ENCODE measurements around the gene TMEM238.

TMEM238 gene

DNA sequence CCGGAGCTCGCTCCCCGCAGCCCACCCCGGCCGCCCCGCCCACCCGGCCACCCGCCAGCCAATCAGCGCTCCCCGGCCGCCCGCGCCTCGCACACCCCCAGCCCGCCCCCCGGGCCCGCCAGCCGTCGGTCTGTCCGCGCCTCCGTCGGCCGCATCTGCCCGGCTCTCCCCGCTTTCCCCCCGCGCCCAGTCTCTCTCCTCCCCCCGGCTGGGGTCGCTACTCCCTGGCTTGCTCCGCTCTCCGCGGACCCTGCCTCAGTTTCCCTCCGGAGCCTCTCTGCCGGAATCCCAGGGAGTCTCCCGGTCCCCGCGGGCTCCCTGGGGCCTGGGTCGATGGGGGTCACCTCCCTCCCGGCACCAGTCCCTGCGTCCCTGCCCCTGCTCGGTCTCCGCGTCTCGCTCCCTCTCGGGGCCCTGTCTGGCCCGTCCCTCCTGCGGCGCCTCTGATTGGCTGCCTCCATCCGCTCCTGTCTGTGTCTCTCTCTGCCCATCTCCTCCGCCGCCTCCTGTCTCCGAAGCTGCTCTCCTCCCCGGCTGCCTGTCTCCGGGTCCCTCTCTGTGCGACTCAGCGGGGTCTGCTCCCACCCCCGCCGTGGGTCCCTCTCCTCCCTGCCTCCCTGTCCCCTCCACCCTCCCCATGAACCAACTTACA is 14.3 kb downstream of the TMEM238 start:
- TF ChIP-seq, protein P1, sequence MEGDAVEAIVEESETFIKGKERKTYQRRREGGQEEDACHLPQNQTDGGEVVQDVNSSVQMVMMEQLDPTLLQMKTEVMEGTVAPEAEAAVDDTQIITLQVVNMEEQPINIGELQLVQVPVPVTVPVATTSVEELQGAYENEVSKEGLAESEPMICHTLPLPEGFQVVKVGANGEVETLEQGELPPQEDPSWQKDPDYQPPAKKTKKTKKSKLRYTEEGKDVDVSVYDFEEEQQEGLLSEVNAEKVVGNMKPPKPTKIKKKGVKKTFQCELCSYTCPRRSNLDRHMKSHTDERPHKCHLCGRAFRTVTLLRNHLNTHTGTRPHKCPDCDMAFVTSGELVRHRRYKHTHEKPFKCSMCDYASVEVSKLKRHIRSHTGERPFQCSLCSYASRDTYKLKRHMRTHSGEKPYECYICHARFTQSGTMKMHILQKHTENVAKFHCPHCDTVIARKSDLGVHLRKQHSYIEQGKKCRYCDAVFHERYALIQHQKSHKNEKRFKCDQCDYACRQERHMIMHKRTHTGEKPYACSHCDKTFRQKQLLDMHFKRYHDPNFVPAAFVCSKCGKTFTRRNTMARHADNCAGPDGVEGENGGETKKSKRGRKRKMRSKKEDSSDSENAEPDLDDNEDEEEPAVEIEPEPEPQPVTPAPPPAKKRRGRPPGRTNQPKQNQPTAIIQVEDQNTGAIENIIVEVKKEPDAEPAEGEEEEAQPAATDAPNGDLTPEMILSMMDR (IDR thresholded peaks at IDR 0.05; ENCODE audit: insufficient read depth, low read depth, low read length, missing control alignments) = no peak
- DNase-seq (ENCODE audit: low read depth) = no peak
- H3K4me3 ChIP-seq (ENCODE audit: low read depth, low read length) = no peak overlapping the region

DNA sequence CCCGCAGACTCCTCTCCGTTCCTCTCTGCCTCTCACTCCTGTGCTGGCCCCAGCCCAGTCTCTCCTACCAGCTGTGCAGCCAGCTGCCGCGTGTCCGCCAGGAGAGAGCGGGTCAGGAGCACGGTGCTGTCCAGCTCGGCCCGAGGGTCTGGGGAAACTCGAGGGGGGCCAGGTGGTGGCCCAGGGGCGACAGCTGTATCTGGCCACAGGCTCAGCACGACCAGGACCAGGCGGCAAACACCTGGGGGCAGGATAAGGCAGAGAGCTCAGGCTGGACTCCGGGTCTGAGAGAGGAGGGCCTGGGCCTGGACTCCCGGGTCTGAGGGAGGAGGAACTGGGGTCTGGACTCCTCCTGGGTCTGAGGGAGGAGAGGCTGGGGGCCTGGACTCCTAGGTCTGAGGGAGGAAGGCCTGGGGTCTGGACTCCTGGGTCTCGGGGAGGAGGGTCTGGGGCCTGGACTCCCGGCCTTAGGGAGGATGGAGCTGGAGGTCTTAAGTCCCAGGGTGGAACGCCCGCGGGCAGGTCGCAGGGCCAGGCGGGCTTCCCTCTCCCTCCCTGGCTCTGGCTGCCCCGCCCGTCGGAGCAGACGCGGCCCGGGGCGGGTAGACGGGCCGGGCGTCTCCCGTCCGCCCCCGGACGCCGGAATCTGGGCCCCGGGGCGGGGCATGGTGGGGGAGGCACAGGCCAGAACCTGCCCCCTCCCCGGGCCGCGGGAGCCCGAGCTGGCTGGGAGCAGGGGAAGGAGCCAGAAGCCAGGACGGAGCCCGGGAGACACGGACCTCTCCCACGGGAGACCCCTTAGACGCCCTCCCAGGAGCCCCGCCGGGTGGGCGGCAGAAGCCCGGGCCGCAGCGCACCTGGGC is 15.2 kb downstream of the TMEM238 start:
- H3K4me3 ChIP-seq (ENCODE audit: low read depth, low read length) = no peak overlapping the region
- DNase-seq (ENCODE audit: low read depth) = no peak
- TF ChIP-seq, protein P1 (IDR thresholded peaks at IDR 0.05; ENCODE audit: insufficient read depth, low read depth, low read length, missing control alignments) = no peak

DNA sequence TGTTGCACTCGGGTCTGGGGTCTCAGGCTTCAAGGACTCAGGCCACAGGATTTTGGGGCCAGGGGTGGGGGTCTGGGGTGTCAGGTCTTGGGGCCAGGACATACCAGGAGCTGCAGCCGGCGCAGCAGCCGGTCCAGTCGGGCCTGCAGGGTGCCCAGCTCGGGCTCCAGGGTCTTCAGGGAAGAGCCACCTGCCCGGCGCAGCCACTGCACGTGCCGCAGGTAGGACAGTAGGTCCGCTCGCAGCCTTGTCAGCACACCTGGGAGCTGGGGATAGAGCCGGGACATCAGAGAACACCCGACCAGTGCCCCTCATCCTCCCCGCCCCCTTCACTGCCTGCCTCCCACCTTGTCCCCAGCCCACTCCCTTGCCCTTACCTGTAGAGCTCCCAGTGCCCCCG is 16.0 kb downstream of the TMEM238 start:
- DNase-seq (ENCODE audit: low read depth) = no peak
- TF ChIP-seq, protein P1 (IDR thresholded peaks at IDR 0.05; ENCODE audit: insufficient read depth, low read depth, low read length, missing control alignments) = no peak
- no peak overlapping the region for H3K4me3 ChIP-seq (ENCODE audit: low read depth, low read length)

DNA sequence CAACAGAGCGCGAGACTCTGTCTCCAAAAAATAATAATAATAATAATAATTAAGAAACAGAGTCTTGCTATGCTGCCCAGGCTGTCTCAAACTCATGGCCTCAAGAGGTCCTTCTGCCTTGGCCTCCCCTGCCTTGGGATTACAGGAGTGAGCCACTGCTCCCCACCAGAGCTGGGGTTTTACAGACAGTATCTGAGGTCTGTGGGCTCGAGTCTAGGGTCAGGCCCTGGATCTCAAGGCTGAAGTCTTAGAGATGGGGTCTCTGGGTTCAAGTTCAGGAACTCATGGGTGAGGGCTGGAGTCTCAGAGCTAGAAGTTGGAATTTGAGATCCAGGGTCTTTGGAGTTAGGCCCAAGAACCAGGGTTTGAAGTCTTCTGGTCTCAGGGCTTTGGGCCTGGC is 17.3 kb downstream of the TMEM238 start:
- DNase-seq (ENCODE audit: low read depth) = no peak
- H3K4me3 ChIP-seq (ENCODE audit: low read depth, low read length) = no peak overlapping the region
- TF ChIP-seq, protein P1 (IDR thresholded peaks at IDR 0.05; ENCODE audit: insufficient read depth, low read depth, low read length, missing control alignments) = no peak

DNA sequence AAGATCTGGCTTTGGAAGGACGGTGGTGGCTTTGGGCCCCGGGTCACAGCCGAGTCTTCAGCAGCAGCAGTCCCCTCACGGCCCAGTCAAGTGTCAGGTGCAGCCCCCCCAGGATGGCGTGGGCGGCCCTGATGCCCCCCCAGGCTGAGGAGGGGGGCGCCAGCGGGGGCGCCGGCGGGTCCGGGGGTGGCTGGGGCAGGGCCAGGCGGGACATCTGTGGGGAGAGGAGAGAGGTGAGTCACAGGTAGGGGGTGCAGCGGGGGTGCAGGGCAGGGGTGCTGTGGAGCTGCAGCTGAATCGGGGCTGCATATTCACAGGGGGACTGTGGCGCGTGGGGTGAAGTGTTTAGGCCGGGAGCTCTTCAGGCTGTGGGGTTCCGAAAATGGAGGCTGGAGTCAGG is 18.1 kb downstream of the TMEM238 start:
- TF ChIP-seq, protein P1 (IDR thresholded peaks at IDR 0.05; ENCODE audit: insufficient read depth, low read depth, low read length, missing control alignments) = no peak
- DNase-seq (ENCODE audit: low read depth) = no peak
- H3K4me3 ChIP-seq (ENCODE audit: low read depth, low read length) = no peak overlapping the region

DNA sequence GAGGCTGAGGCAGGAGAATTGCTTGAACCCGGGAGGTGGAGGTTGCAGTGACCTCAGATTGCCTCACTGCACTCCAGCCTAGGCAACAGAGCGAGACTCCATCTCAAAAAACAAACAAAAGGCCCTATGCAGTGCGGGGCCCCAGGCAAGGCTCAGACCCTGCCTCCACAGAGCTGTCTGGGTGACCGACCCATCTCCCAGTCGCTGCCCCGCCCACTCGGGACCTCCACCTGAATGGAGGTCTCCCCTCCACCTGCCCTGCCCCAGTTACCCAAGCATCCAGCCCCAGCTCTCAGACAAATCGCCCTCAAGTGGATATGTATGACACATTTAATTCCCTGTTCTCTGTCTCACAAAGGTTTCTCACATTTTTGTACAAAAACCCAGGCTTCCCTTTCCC is 18.8 kb downstream of the TMEM238 start:
- TF ChIP-seq, protein P1 (IDR thresholded peaks at IDR 0.05; ENCODE audit: insufficient read depth, low read depth, low read length, missing control alignments) = no peak
- no peak overlapping the region for H3K4me3 ChIP-seq (ENCODE audit: low read depth, low read length)
- DNase-seq (ENCODE audit: low read depth) = no peak

Data from GM12865 (cell line).